Stimulated activated CD4-positive, alpha-beta T cell treated with anti-CD3 and anti-CD28 coated beads, Interleukin-15, amount 100 ng/mL, for 24 hours (primary cell): ENCODE data around the gene WASF3.

Source experiments
- DNase-seq: peaks from one replicate; pipeline ENCODE4 v3.0.0-alpha.2; 2020

The WASF3 gene

GRCh38 chr13:26646603-26647002 lies 89.1 kb downstream of the WASF3 start:
- no peak for DNase-seq

GRCh38 chr13:26651234-26651633 lies 93.8 kb downstream of the WASF3 start:
- DNase-seq, result no peak

DNA sequence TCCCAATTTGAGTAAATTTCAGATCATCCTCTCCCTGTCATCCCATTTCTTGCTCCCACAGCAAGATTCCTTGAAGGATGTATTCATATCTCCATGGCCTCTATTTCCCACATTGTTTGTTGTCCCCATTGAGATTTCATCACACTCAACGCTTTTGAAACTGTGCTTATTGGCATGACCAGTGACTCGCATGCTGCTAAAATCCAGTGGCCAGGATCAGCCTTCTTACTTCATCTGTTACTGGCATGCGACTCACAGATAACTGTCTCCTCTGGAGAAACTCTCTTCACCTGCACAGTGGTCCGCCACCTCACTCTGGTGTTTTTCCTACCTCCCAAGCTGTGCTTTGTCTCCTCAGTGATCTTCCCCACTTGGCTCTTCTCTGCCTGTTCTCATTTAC lies 95.8 kb downstream of the WASF3 start:
- no peak for DNase-seq

DNA sequence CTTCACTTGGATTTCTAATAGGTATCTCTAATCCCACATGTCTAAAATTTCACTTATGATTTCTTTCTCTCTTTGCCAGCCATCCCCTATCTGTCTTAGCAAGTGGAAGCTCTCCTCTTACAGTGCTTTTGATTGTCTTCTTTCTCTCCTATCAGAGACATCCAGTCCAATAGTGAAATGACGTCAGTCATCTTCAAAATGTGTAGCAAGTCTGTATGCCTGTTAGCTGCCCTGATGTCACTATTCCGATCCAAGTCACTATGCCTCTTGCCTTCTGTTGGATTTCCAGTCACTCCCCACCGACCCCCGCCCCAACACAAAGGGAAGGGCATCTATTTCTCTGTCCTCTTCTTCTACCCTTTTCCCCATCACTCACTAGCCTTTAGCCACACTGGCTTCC lies 96.4 kb downstream of the WASF3 start:
- DNase-seq, result no peak

GRCh38 chr13:26656919-26657318 lies 99.4 kb downstream of the WASF3 start:
- DNase-seq, result no peak

- DNase-seq, result no peak
These were observed 101.2 kb downstream of the WASF3 start for GRCh38 chr13:26658448-26659385.

DNA sequence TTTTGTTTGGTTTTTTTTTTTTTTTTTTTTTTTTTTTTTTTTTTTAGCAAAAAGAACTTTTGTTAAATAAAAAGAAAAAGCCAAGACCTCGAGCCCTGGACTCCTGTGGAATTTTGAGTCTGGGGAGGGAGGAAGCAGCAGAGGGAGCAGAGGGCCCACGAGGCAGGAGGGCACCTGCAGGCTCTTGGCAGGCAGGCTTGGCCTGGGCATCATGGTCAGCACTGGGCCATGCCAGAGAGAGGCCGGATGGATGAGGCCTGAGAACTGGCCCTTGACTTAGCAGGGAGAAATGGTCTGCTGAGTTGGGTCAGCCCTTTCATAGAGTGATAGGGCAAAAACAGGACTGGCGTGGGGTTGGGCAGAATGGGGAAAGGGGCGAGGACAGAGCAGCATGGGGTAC lies 102.7 kb downstream of the WASF3 start:
- DNase-seq, result no peak

GRCh38 chr13:26660766-26661165 lies 103.3 kb downstream of the WASF3 start:
- no peak for DNase-seq

GRCh38 chr13:26663791-26664190 lies 106.3 kb downstream of the WASF3 start:
- DNase-seq, result no peak

DNA sequence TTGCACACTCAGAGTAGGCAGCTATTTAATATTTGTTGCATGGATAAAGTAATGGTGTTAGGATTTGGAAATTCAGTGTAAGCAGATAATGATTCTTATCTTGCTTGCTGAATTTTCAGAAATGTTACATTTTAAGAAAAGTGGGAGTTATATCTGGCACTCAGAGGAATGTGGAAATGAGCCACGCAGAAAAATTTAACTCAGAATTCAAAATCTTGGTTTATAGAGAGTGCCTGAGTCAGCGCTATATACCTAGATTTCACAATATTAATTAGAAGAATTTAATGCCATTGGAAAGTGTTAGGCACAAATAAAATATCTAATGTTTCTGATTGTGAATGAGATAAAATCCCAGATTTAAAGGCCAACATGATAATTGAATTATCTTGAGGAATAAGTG lies 106.8 kb downstream of the WASF3 start:
- DNase-seq, result no peak

DNA sequence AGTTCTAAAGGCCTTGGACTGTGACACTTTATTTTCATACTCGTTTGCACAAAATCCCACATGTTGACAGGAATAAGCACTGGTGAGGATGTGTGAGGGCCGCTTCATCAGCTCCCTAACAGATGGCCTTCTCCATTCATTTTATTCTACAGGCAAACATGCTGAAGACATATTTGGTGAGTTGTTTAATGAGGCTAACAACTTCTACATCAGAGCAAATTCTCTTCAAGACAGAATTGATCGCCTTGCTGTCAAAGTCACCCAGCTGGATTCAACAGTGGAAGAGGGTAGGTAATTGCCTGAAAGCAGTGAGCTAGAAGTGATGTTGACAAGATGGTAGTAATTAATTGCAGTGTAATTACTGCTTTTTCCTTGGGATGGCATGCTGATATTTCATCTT lies 107.4 kb downstream of the WASF3 start:
- no peak for DNase-seq

GRCh38 chr13:26668357-26669146 lies 111.1 kb downstream of the WASF3 start:
- DNase-seq, result no peak

DNA sequence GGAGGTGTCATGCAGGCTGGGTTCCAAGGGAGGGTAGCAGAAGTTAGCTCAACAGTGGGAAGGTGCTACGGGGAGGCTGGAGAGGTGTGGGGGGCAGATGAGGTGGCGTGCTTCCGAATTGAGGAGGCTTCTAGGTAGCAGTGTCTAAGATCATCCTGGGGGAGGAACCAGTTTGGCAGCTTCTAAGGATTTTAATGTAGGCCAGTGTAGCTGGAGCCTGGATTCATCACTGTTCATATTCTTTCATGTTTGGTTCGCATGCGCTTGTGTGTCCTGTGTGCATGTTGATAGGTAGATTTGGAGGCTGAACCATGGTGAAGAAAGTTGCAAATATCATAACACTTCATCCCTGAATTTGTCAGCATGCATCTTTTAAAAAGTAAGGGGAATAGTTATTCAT lies 116.4 kb downstream of the WASF3 start:
- DNase-seq, result no peak

GRCh38 chr13:26677156-26677555 lies 119.7 kb downstream of the WASF3 start:
- no peak for DNase-seq

DNA sequence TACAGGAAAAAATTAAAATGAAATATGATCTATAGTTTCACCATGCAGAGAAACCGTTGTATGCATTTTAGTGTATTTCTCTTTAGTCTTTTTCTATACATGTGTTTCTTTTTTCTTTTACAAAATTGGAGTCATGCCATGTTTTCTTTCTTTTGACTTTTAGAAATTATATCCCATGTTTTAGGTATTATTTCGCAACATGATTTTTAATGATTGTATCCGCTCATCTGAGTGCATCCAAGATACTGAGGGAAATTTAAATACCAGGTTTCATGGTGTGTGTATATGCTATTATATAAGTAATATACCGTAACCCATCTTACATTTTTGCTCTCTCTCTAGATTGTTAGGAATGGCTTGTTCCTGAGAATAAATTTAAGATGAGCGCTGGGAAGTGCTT lies 120.8 kb downstream of the WASF3 start:
- DNase-seq, result no peak

GRCh38 chr13:26678796-26679195 lies 121.3 kb downstream of the WASF3 start:
- no peak for DNase-seq

DNA sequence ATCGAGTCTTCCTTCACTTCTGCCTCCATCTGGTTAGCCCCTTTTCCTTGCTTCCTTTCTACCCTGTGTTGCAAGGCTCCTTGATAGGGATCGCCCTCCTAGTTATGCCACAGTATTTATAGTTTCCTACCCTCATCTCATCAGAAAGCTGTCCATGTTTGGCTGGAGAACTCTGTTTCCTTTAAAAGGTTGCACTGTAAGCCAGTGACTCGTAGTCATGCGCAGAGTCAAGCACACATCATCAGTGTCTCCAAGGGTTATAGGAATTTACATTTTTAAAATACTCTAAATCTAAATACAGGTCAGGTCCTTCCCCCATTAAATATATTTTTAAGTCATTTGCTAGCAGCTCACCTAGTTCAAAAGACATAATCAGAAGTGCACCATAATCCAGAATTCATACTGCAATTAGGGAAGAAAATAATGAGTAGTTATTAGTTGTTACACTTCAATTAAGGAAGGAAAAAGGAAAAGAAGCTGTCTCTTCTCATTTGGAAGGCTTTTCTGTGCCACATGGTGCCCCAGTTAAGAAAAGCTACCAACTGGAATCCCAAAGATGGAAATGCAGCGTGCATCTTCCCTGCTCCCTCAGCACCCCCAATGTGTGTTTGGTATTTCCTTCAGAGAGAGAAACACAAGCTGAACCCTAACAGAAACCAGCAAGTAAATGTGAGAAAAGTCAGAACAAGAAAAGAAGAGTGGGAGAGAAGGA lies 122.1 kb downstream of the WASF3 start:
- DNase-seq, result no peak

DNA sequence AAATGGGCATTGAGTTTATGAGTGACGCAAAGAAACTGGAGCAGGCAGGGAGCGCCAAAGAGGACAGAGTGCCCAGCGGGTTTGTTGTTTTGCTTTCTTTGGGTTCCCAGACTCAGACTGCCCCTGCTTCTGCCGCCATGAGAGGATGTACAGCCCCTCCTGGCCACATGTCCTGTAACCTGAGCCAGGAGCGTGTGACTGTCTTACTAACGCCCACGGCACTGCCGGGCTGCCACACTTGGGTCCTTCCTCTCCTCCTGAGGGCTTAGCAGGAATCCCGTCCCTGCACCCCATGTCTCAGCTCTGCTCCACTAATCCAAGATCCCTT lies 122.6 kb downstream of the WASF3 start:
- DNase-seq, result no peak

DNA sequence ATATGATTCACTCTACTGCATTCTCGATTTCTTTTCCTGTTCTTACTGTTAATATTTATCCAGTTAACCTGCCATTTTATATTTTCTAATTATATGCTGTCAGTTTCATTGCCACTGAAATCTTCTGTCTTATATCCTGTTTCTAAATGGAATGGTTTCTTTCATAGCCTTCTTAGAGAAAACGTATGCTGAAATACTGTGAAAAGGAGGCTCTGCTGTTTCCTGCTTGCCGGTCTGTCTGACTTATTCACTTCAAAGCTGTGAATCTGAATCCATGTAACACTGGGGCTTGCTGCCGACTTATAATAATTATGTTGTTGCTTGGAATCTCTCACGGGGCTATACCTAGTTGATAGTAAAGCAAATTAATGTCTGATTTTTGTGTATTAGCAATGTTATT lies 123.1 kb downstream of the WASF3 start:
- no peak for DNase-seq

DNA sequence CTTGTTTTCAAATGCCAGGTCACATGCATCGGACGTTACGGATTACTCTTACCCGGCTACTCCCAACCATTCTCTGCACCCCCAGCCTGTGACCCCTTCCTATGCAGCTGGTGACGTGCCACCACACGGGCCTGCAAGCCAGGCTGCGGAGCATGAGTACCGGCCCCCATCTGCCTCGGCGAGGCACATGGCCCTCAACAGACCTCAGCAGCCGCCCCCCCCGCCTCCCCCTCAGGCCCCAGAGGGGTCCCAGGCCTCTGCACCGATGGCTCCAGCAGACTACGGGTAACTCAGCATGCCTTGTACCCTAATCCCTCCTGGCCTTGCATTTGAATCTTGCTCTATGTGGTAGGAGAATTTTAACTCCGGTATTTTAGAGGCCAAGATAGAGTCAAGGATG lies 123.6 kb downstream of the WASF3 start:
- DNase-seq, result no peak

DNA sequence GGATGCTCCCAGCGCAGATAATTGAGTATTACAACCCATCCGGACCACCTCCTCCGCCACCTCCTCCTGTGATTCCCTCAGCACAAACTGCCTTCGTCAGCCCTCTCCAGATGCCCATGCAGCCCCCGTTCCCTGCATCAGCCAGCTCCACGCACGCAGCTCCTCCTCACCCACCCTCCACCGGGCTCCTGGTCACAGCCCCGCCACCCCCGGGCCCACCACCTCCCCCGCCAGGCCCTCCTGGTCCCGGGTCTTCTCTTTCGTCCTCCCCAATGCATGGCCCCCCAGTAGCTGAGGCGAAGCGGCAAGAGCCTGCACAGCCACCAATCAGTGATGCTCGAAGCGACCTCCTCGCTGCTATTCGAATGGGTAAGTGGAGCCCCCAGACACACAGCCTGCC lies 125.1 kb downstream of the WASF3 start:
- DNase-seq, result no peak

DNA sequence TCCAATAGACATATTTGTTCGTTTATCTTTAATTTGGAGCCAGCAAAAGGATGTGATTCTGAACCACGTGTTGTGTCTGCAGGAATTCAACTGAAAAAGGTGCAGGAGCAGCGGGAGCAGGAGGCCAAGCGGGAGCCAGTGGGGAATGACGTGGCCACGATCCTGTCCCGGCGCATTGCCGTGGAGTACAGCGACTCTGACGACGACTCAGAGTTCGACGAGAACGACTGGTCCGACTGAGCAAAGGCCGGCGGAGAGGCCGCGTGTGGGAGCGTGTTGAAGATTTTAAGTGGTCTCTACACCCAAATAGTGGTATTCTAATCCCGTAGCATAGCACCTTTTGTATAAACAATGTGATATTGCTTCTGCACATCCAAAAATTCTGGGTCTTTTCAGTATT lies 128.1 kb downstream of the WASF3 start:
- DNase-seq, result no peak

- no peak for DNase-seq
These were observed 128.8 kb downstream of the WASF3 start for GRCh38 chr13:26686285-26686684.

DNA sequence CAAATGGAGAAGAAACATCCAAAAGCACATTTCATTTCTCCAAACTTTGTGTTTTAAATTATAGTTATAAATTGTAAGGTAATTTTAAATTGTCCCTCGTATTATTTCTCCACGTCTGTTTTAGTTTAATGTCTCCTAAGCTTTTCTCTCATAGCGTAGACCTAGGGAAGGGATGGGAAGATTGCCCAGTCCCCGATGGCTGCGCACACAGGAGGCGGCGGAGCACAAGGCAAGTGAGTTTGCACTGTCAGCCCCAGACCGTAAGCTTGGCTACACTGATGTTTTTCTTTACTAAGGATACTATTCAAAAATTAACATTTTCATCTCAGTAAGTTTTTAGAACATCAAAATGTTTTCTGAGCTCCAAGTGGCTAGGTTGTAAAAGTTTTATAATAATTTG lies 130.8 kb downstream of the WASF3 start:
- no peak for DNase-seq
